IMR-90 (cell line): ENCODE data around the gene STAP1. TPM values are rescaled to one million over a fixed set of nuclear protein-coding genes. Genes with fewer than 3 reads are reported as not detected.

Experiments
- ATAC-seq: fragments of 200-7000 bp; cut with Tn5 transposase; 2 replicates; pipeline ENCODE4 v1.9.1; 2020; ENCODE audit warnings: low read depth, mild to moderate bottlenecking, moderate library complexity
- BruUV-seq: library from RNA; stranded (reverse); fragments of 400-500 nt; replicated peaks from 2 replicates; lab custom pipeline; 2021; lab: Mats Ljungman, UMichigan
- CTCF ChIA-PET: fragments of 300-600 bp; formaldehyde crosslinking; extraction: SDS; loops from one replicate; lab custom pipeline; 2021; ENCODE audit warnings: antibody characterized with exemption; lab: Yijun Ruan, JAX
- POLR2A ChIA-PET: fragments of 300-600 bp; sonication (Branson Sonifier 250); formaldehyde crosslinking; loops from one replicate; lab custom pipeline; 2022; ENCODE audit warnings: antibody characterized with exemption; ENCODE audit not compliant: unreplicated experiment; lab: Charles Lee
- DNase-seq: peaks from one replicate; pipeline ENCODE4 v3.0.0; 2013
- H2AFZ ChIP-seq: replicated peaks from 2 replicates; pipeline ENCODE3; 2013; ENCODE audit warnings: low read length, mild to moderate bottlenecking; ENCODE audit not compliant: poor library complexity
- H2AK5ac ChIP-seq: 2 replicates; pipeline ENCODE4 v1.6.1; 2013; ENCODE audit warnings: low read depth, low read length, inconsistent platforms
- H2AK9ac ChIP-seq: replicated peaks from 2 replicates; pipeline ENCODE3; 2013; ENCODE audit warnings: mild to moderate bottlenecking, low read depth, low read length, moderate library complexity; ENCODE audit not compliant: poor library complexity
- H2BK120ac ChIP-seq: 2 replicates; pipeline ENCODE4 v1.6.1; 2013; ENCODE audit warnings: low read depth, low read length, inconsistent platforms
- H2BK15ac ChIP-seq: 3 replicates; pipeline ENCODE4 v1.6.1; 2013; ENCODE audit warnings: low read depth, low read length, inconsistent platforms
- H2BK20ac ChIP-seq: 2 replicates; pipeline ENCODE4 v1.6.1; 2013; ENCODE audit warnings: low read depth, mild to moderate bottlenecking, inconsistent platforms, low read length, moderate library complexity
- H2BK5ac ChIP-seq: 2 replicates; pipeline ENCODE4 v1.6.1; 2013; ENCODE audit warnings: mild to moderate bottlenecking, low read depth, low read length, inconsistent platforms; ENCODE audit not compliant: poor library complexity, severe bottlenecking
- H3K14ac ChIP-seq: replicated peaks from 2 replicates; pipeline ENCODE4 v1.6.1; 2013; ENCODE audit warnings: low read depth, low read length, inconsistent platforms
- H3K18ac ChIP-seq: 2 replicates; pipeline ENCODE4 v1.6.1; 2013; ENCODE audit warnings: low read depth, low read length, control low read depth
- H3K23ac ChIP-seq: 2 replicates; pipeline ENCODE4 v1.6.1; 2013; ENCODE audit warnings: low read depth, low read length, inconsistent platforms
- H3K27ac ChIP-seq: 2 replicates; pipeline ENCODE4 v1.5.1; 2013; ENCODE audit warnings: mild to moderate bottlenecking, control low read depth, low read length; ENCODE audit not compliant: insufficient read depth
- H3K27me3 ChIP-seq: 2 replicates; pipeline ENCODE4 v1.6.1; 2013; ENCODE audit warnings: low read length; ENCODE audit not compliant: control insufficient read depth, insufficient read depth
- H3K36me3 ChIP-seq: 2 replicates; pipeline ENCODE4 v1.6.1; 2013; ENCODE audit warnings: low read length, mixed read lengths; ENCODE audit not compliant: control insufficient read depth, insufficient read depth
- H3K4ac ChIP-seq: 2 replicates; pipeline ENCODE4 v1.6.1; 2013; ENCODE audit warnings: low read depth, low read length, inconsistent platforms
- H3K4me1 ChIP-seq: 2 replicates; pipeline ENCODE4 v1.6.1; 2013; ENCODE audit warnings: low read length, mixed read lengths; ENCODE audit not compliant: control insufficient read depth, insufficient read depth
- H3K4me2 ChIP-seq: 2 replicates; pipeline ENCODE4 v1.6.1; 2013; ENCODE audit warnings: low read depth, mild to moderate bottlenecking, control low read depth, low read length, moderate library complexity
- H3K4me3 ChIP-seq: 2 replicates; pipeline ENCODE4 v1.5.1; 2013; ENCODE audit warnings: low read depth, mild to moderate bottlenecking, control low read depth, low read length, moderate library complexity; ENCODE audit not compliant: insufficient read depth
- H3K56ac ChIP-seq: 2 replicates; pipeline ENCODE4 v1.6.1; 2013; ENCODE audit warnings: low read length, inconsistent platforms; ENCODE audit not compliant: insufficient read depth; ENCODE audit errors: extremely low read depth
- H3K79me1 ChIP-seq, 2 experiments: 2 replicates each; pipeline ENCODE4 v1.6.1; 2013; ENCODE audit warnings: low read length in 2 of 2, inconsistent platforms in 1 of 2, low read depth in 1 of 2
- H3K9ac ChIP-seq: 2 replicates; pipeline ENCODE4 v1.6.1; 2013; ENCODE audit warnings: low read depth, low read length, control low read depth
- H3K9me1 ChIP-seq: 2 replicates; pipeline ENCODE4 v1.6.1; 2013; ENCODE audit warnings: low read length, inconsistent platforms; ENCODE audit not compliant: insufficient read depth
- H3K9me3 ChIP-seq: 2 replicates; pipeline ENCODE4 v1.6.1; 2013; ENCODE audit warnings: low read length; ENCODE audit not compliant: control insufficient read depth, insufficient read depth
- H4K20me1 ChIP-seq: 2 replicates; pipeline ENCODE4 v1.6.1; 2013; ENCODE audit warnings: low read length, inconsistent platforms; ENCODE audit not compliant: insufficient read depth
- H4K5ac ChIP-seq: 2 replicates; pipeline ENCODE4 v1.6.1; 2013; ENCODE audit warnings: mild to moderate bottlenecking, low read depth, low read length, control low read depth
- H4K8ac ChIP-seq, 2 experiments: 2 replicates each; pipeline ENCODE4 v1.6.1; 2013; ENCODE audit warnings: low read depth in 2 of 2, low read length in 2 of 2, control low read depth in 1 of 2, inconsistent platforms in 1 of 2
- H4K91ac ChIP-seq: 2 replicates; pipeline ENCODE4 v1.6.1; 2013; ENCODE audit warnings: low read depth, low read length, inconsistent platforms; ENCODE audit not compliant: insufficient read depth
- ELK1 ChIP-seq: fragments of 150-350 bp; IDR thresholded peaks from 2 replicates; pipeline ENCODE4 v1.6.1; 2016; ENCODE audit warnings: low read depth, mild to moderate bottlenecking, low read length, moderate library complexity, borderline replicate concordance
- MAFK ChIP-seq: IDR thresholded peaks from 2 replicates; pipeline ENCODE4 v1.6.1; 2012; ENCODE audit warnings: low read depth, low read length, improper control_type of control experiment
- RFX5 ChIP-seq: IDR thresholded peaks from 2 replicates; pipeline ENCODE4 v1.8.0; 2012; ENCODE audit warnings: low read depth, mild to moderate bottlenecking, low read length, moderate library complexity
- SMC3 ChIP-seq: fragments of 150-350 bp; IDR thresholded peaks from 2 replicates; pipeline ENCODE4 v1.6.1; 2016; ENCODE audit warnings: low read depth, mild to moderate bottlenecking, antibody characterized with exemption, low read length, moderate library complexity
- WGBS, 2 experiments: methylation state at CpG; one replicate each; pipeline versions ENCODE4 v1.1.5 to v1.1.7; 2013; ENCODE audit warnings: missing lambda C conversion rate in 2 of 2; ENCODE audit not compliant: insufficient read length in 1 of 2; ENCODE audit errors: extremely low coverage in 2 of 2; 5-methylcytosine and 5-hydroxymethylcytosine counted together
- dilution Hi-C: fragments of 300-500 bp; cut with HindIII; formaldehyde crosslinking; loops from one replicate; pipeline ENCODE4 v1.14.3; 2018; ENCODE audit warnings: low sequenced_read_pairs; ENCODE audit not compliant: unreplicated experiment
- in situ Hi-C: fragments of 300-500 bp; cut with MboI; formaldehyde crosslinking; loops from 3 replicates; pipeline ENCODE4 v1.14.3; 2019; ENCODE audit warnings: low sequenced_read_pairs, inconsistent platforms, mixed read lengths
- intact Hi-C: fragments of 100-400 bp; cut with micrococcal nuclease; formaldehyde crosslinking; loops from 2 replicates; pipeline ENCODE4 v1.10.0; 2022
- polyA plus RNA-seq, 3 experiments: library from polyadenylated mRNA; depleted of rRNA; stranded (reverse); fragments of >200 nt; gene quantifications; 2 replicates each; pipeline ENCODE4 v1.2.3, GENCODE V29; 2012; ENCODE audit warnings: low replicate concordance in 1 of 3
- total RNA-seq: library from RNA; depleted of rRNA; stranded (reverse); fragments of >200 nt; gene quantifications from 2 replicates; pipeline ENCODE4 v1.2.3, GENCODE V29; 2012

The STAP1 gene
- total and polyA plus RNA-seq, 2 of the 4 experiments (the other 2 are of a cell fraction), result not detected

GRCh38 chr4:67570537-67570936, 12.0 kb downstream of the STAP1 start:
- no peak overlapping the region for H2BK120ac ChIP-seq
- no peaks in the 10 kb centered on the region for H3K27me3 ChIP-seq
- dilution Hi-C loops (no loop called here), in situ Hi-C loops (no loop called here), intact Hi-C loops (no loop called here)
- H3K27ac ChIP-seq, result no peak overlapping the region
- ChIA-PET CTCF (no interaction called here), POLR2A (no interaction called here)
- no peak overlapping the region for H2AK9ac ChIP-seq
- H2BK20ac ChIP-seq, result no peak overlapping the region
- WGBS, 2 experiments, result no CpG with 5 or more reads among the region's 1 CpG
- H3K4ac ChIP-seq, result no peak overlapping the region
- TF ChIP-seq RFX5 (no peak), SMC3 (no peak), ELK1 (no peak), MAFK (no peak)
- H4K91ac ChIP-seq, result no peak overlapping the region
- no peak overlapping the region for H2BK5ac ChIP-seq
- H3K56ac ChIP-seq, result no peak overlapping the region
- H3K14ac ChIP-seq, result no peak overlapping the region
- BruUV-seq, result no TSS peak
- H4K5ac ChIP-seq, result no peak overlapping the region
- H4K8ac ChIP-seq, result no peak overlapping the region
- no peak overlapping the region for H2AK5ac ChIP-seq
- H2BK15ac ChIP-seq, result no peak overlapping the region
- no peak overlapping the region for H3K4me2 ChIP-seq
- ATAC-seq (no peak), DNase-seq (no peak)
- no peaks in the 10 kb centered on the region for H4K20me1 ChIP-seq
- H3K79me1 ChIP-seq, result no peaks in the 10 kb centered on the region
- no peaks in the 10 kb centered on the region for H3K4me1 ChIP-seq
- H3K23ac ChIP-seq, result no peak overlapping the region
- H3K9me1 ChIP-seq, result no peaks in the 10 kb centered on the region
- no peak overlapping the region for H2AFZ ChIP-seq
- H3K9me3 ChIP-seq, result no peaks in the 10 kb centered on the region
- H3K4me3 ChIP-seq, result no peak overlapping the region
- H3K18ac ChIP-seq, result no peak overlapping the region
- H3K9ac ChIP-seq, result no peak overlapping the region
- H3K36me3 ChIP-seq, result no peaks in the 10 kb centered on the region
